NCI-H2196 (cell line): ENCODE data around the gene FBXL5.

Source experiments
- DNase-seq: peaks from one replicate; lab custom pipeline; 2025; ENCODE audit not compliant: unreplicated experiment; lab: John Stamatoyannopoulos, UW

Gene FBXL5

GRCh38 chr4:15677507-15677988 lies 22.4 kb upstream of the FBXL5 start:
- DNase-seq, result peak; percentile 25

GRCh38 chr4:15676899-15677298 lies 21.7 kb upstream of the FBXL5 start:
- DNase-seq, result no peak

- DNase-seq, result no peak
These were observed 20.9 kb upstream of the FBXL5 start for GRCh38 chr4:15676039-15676438.

GRCh38 chr4:15675356-15675755 lies 20.2 kb upstream of the FBXL5 start:
- no peak for DNase-seq

GRCh38 chr4:15674926-15675325 lies 19.8 kb upstream of the FBXL5 start:
- DNase-seq, result no peak

GRCh38 chr4:15674046-15674445 lies 18.9 kb upstream of the FBXL5 start:
- no peak for DNase-seq

GRCh38 chr4:15673337-15673736 lies 18.2 kb upstream of the FBXL5 start:
- DNase-seq, result no peak

GRCh38 chr4:15672101-15672500 lies 16.9 kb upstream of the FBXL5 start:
- DNase-seq, result no peak

GRCh38 chr4:15670576-15670975 lies 15.4 kb upstream of the FBXL5 start:
- no peak for DNase-seq

GRCh38 chr4:15668566-15669435 lies 13.6 kb upstream of the FBXL5 start:
- no peak for DNase-seq

GRCh38 chr4:15667006-15667405 lies 11.8 kb upstream of the FBXL5 start:
- no peak for DNase-seq

- no peak for DNase-seq
These were observed 10.7 kb upstream of the FBXL5 start for GRCh38 chr4:15665753-15666365.

GRCh38 chr4:15659768-15660570 lies 4.8 kb upstream of the FBXL5 start:
- no peak for DNase-seq

GRCh38 chr4:15658781-15659180 lies 3.6 kb upstream of the FBXL5 start:
- no peak for DNase-seq

- no peak for DNase-seq
These were observed 3.1 kb upstream of the FBXL5 start for GRCh38 chr4:15658136-15658770.

GRCh38 chr4:15657366-15657765 lies 2.2 kb upstream of the FBXL5 start:
- no peak for DNase-seq

- DNase-seq, result peak; percentile 40
These were observed 897 bp upstream of the FBXL5 start for GRCh38 chr4:15656038-15656470.

GRCh38 chr4:15654593-15655222 lies 449 bp downstream of the FBXL5 start:
- no peak for DNase-seq

GRCh38 chr4:15653864-15654592 lies 1.1 kb downstream of the FBXL5 start:
- DNase-seq, result no peak

GRCh38 chr4:15653420-15653819 lies 1.7 kb downstream of the FBXL5 start:
- no peak for DNase-seq
